HG03066 (cell line): ENCODE measurements around the gene BIRC3.
"Not testable (repeated sequence)": the region's sequence is repeated elsewhere in the genome, so short reads cannot be mapped to it uniquely, and the experiment has no call there.

ENCODE experiments used
- ATAC-seq: cut with Tn5 transposase; IDR thresholded peaks from one replicate; pipeline ENCODE4 v1.9.1; 2021; ENCODE audit warnings: low read depth; ENCODE audit not compliant: unreplicated experiment

BIRC3 gene

DNA sequence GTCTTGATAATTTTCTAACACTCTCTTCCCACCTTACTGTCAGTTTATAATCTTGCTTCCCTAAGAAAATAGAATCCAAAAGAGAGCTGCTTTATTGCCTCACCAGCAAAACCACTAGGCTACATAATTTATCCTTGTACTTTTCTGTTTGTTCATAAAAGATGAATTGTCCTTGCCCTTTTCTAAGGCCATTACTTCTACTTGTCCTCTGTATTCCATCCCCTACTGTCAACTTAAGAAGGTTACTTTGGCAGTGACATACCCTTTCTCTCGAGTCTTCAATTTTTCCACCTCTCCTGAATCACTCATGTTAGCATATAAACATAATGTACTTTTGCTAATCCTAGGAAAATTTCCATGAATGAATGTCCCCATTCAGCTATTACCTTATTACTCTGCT is 47.7 kb downstream of the BIRC3 start:
- ATAC-seq: no peak

DNA sequence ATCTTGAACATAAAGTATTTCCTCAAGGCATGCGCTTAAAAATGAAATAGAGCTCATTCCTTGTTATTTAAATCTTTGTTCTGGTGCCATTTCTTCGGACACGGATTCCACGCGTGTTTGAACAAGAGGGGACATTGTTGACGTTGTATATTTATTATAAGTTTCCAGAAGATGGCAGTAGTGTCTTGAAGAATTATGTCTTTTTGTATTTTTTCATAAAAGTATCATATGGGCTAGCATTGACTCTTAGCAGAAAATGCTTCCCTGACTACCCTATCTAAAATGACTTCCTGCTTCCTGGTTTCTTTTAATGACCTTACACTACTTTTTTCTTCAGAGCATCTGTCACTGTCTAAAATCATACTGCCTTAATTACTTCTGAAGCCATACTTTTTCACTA is 50.1 kb downstream of the BIRC3 start:
- ATAC-seq: no peak

DNA sequence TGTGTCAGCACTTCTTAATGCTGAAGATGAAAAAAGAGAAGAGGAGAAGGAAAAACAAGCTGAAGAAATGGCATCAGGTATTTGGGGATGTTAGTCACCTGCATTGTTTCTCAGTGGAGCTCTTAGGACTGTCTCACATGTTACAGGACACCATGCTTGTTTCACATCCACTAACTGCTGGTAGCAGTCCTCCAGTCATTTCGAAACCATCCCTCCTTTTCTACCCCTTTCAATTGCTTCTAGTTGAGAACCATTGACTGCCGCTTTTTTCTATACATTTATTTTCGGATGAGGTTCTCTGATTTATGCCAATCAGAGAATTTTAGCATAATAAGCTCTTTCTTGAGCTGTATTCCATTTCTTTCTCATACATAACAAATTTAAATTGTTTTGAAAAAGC is 51.2 kb downstream of the BIRC3 start:
- peak; percentile 100 for ATAC-seq

DNA sequence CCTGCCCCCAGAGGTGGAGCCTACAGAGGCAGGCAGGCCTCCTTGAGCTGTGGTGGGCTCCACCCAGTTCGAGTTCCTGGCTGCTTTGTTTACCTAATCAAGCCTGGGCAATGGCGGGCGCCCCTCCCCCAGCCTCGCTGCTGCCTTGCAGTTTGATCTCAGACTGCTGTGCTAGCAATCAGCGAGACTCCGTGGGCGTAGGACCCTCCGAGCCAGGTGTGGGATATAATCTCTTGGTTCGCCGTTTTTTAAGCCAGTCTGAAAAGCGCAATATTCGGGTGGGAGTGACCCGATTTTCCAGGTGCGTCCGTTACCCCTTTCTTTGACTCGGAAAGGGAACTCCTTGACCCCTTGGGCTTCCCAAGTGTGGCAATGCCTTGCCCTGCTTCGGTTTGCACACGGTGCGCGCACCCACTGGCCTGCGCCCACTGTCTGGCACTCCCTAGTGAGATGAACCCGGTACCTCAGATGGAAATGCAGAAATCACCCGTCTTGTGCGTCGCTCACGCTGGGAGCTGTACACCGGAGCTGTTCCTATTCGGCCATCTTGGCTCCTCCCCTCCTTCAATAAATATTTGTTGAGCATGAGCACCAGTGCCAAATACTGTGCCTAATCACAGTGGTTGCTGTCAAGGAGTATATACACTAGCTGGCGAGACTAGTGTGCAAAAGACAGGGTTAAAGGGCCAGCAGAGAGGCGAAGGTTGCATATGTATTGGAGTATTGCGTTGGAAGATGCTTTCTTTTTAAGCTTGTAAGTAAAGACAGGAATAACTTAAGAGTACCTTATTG is 57.5 kb downstream of the BIRC3 start:
- ATAC-seq: not testable (repeated sequence)

DNA sequence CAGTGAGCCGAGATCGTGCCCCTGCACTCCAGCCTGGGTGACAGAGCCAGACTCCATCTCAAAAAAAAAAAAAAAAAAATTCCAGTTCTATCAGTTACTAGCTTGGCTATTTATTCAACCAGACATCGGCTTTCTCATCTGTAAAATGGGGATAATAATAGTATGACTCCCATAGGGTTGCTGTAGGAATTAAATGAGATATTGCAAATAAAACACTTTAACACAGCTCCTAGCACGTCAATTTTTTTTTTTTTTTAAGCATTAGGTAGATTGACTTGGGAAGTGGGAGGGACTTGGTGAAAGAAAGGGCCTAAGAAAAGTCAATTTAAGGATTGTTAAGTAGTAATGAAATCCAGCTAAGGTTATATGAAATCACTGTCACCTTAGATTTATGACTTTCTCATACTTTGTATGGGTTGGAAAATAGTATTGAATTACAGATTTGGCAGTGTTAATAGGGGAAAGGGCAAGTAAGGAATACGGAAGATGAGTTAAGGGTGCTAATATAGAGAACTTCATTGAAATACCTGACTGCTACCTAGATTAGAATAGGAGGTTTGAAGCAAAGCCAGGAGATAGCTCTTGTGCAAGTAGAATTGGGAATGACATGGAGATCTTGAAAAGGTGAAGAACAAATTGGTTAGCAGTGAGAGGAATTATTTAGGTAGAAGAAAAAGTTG is 58.6 kb downstream of the BIRC3 start:
- ATAC-seq: no peak

DNA sequence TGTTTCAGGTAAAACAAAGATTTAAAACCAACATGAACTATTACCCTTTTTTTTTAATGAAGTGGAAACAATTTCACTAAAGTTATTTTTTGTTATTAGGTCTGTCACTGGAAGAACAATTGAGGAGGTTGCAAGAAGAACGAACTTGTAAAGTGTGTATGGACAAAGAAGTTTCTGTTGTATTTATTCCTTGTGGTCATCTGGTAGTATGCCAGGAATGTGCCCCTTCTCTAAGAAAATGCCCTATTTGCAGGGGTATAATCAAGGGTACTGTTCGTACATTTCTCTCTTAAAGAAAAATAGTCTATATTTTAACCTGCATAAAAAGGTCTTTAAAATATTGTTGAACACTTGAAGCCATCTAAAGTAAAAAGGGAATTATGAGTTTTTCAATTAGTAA is 60.6 kb downstream of the BIRC3 start:
- ATAC-seq: no peak

DNA sequence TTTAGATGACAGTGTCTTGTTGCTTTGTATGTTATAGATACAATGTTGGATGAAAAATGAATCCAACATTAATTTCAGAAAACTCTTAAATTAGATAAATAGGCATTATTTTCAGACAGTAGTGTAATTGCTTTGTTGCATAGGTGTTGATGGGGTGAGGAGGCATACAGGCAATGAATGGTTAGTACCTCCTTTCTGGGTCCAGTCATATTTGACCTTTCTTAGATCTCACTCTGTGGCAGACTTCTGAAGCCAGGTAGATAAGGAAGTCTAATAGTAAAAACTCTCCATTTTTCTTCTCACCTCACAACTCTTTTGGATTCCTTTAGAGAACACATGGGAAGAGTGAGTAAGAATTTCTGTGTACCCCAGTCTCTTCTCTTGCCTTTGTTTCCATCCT is 61.5 kb downstream of the BIRC3 start:
- ATAC-seq: no peak

DNA sequence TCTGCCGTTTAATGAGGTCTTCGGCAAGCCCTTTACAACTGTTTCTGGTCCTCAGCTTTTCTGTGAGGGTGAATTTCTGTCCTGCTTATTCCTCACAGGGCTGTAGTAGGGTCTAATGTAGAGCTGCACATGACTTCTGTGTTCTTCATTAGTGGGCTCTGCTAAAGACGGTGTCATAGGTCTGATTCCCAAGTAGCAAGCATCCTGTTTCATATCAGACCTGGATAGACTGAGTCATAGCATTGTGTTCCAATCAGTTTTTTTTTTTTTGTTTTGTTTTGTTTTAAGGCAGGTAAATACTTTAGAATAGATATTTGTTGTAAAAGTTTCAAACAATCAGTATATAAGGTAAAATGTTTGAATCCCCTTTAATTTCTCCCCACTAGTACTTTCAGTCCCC is 65.1 kb downstream of the BIRC3 start:
- no peak for ATAC-seq

DNA sequence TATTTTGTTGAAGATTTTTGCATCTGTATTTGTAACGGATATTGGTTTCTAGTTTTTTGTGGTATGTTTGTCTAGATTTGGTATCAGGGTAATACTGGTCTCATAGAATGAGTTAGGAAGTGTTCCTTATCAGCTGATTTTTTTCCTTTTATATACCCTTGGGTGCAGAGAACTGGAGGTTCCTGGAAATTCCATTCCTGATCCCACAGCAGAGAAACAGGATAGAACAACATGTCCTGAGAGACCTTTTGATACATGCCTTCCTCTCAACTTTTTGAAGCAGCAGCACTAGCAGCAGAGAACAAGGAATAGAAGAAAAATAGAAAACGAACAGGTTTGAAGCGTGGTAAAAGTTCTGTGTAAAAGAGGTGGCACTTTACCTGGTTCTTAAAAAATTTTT is 66.6 kb downstream of the BIRC3 start:
- no peak for ATAC-seq

DNA sequence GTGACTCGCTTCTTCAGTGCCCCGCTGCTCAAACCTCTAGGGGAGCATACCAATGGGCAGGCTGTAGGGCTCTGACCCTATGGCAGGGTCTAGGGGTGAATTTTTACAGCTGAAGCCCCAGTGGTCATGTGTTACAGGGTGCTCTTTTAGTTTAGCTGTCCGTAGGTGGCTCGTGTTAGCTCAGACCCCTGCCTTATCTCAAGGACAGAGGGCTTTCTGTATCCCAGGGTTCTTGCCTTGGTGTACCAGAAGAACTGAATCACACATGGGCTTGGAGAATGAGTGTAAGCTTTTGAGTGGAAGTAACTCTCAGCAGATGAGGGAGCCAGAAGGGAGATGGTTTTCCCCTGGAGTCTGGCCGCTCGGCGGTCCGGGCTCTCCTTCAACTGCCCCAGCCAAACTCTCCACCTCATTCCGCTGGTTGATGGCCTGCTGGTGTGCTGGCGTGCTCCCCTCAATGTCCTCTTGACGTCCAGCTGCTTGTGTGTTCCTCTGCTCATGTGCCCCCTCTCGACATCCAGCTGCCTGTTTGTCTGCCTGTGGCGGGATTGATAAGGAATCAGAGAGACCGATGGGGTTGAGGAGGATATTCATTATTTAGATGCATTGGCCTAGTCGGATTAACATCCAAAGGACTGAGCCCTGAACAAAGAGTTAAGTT is 67.3 kb downstream of the BIRC3 start:
- no peak for ATAC-seq

DNA sequence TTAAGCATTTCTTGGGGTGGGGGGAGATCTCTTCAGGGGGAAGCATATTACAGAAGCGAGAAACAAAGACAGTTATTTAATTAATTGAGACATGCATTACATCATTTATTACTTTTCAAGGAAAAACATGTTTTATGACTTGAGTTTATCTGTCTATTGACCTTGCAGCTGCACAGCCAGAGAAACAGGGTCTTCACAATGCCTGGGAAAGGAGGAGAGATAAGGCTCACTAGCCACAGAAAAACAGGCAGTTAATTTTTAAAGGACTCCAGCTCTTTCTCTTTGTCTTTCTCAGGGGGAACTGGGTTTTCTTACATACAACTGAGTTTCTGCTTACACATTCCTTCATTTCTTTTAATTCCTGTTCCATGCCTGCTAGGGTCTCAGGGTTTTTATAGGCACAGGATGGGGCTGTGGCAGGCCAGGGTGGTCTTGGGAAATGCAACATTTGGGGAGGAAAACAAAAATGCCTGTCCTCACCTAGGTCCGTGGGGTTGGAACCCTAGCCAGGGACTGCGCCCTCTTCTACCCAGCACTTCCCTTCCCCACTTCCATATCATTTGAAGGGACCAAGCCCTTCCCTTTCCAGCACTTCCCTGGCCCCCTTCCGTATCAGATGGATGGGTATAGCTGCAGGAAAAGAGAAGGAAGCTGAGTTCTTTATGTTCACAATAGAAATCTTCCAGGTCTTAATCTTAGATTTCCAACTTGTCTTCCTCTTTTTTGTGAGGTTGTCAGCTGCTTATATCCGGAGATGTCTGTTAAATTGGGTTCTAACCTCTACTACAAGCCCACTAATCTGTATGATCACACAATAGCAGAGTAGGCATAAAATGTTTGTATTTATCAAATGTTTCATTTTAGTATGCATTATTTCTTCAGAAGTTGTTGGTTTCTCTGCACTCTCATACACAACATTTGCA is 68.1 kb downstream of the BIRC3 start:
- no peak for ATAC-seq

DNA sequence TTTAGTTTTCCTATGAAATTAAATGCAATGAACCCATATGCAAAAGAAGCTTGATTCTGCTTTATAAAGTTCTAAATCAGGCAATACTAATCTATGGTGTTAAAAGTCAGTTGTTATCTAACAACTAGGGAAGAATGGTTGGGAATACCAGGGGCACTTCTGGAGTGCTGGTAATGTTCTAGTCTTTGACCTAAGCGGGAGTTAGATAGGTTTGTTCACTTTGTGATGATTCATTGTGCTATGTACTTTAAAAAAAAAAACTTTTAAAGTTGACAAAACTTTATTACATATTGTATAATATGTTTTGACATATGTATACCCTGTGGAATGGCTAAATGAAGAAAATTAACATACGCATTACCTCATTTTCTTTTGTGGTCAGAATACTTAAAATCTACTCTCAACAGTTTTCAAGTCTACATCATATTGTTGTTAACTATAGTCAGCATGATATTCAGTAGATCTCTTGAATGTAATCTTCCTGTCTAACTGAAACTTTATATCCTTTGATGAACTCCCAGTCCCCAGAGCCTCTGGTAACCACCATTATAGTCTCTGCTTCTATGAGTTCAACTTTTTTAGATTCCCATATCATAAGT is 69.0 kb downstream of the BIRC3 start:
- no peak for ATAC-seq

DNA sequence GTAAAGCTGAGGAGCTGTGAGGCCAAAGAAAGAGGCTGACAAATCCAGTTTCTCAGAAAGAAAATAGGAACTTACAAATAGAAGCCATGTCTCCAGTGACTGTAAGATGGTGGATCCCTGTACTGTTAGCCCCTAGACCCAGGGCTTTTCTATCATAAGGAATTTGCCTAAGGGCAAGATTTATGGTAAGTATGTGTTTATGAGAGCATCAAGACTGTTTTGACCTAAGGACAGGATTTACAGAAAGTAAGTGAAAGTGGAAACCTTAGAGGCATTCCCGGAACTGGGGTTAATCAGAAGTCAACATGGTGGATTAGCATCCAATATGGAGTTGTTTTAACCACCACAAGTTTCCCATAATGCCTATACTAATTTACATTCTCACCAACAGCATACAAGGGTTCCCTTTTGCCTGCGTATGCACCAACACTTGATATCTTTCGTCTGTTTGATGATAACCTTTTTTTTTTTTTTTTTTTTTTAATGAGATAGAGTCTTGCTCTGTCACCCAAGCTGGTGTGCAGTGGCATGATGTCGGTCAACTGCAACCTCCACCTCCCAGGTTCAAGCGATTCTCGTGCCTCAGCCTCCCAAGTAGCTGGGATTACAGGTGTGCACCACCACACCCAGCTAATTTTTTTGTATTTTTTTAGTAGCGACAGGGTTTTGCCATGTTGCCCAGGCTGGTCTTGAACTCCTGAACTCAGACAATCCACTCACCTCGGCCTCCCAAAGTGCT is 69.9 kb downstream of the BIRC3 start:
- ATAC-seq: no peak
